HG02642 (cell line): Measurements from ENCODE around the gene ZFP1.
"Not testable (repeated sequence)": the region's sequence is repeated elsewhere in the genome, so short reads cannot be mapped to it uniquely, and the experiment has no call there.

Source experiments
- ATAC-seq: cut with Tn5 transposase; IDR thresholded peaks from one replicate; pipeline ENCODE4 v1.9.1; 2021; ENCODE audit warnings: mild to moderate bottlenecking; ENCODE audit not compliant: unreplicated experiment, poor library complexity

The ZFP1 gene

DNA sequence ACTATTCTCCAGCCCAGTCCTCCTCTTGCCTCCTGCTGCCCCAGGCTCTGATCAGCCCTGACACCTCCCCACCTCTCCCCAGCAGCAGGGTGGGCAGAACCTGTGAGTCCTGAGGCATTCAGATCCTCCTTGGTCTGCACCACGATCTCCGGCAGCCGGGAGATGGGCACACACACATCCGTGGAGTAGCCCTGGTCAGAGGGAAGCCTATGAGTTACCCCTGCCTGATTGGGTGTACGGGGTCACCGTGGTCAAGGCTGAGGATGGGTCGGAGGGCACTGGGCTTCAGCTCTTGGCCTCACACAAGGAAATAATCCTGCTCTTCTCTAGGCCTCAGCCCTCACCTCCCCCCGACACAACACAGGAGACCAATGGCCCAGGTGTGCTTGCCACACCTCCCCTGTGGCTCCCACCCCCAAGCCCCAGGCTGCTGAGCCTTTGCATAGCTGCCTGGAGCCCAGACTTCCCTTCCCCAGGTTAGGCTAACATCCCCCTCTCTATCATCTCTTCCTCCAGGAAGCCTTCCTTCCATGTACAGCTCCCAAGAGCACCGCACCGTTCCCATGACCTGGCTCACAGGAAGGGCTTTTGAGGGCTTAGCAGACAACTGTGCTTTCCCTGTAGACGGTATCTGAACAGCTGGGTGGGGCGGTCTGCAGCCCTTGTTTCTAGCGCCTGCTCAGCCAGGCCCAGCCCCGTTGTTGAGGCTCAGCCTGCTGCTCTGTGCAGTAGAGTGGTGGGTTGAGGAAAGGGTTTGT, 35.4 kb upstream of the ZFP1 start:
- ATAC-seq = no peak

GRCh38 chr16:75113541-75114121, 34.7 kb upstream of the ZFP1 start:
- no peak for ATAC-seq

- ATAC-seq = no peak
Observed at GRCh38 chr16:75114179-75114945, 34.0 kb upstream of the ZFP1 start.

- no peak for ATAC-seq
Observed at GRCh38 chr16:75114946-75115825, 33.1 kb upstream of the ZFP1 start.

DNA sequence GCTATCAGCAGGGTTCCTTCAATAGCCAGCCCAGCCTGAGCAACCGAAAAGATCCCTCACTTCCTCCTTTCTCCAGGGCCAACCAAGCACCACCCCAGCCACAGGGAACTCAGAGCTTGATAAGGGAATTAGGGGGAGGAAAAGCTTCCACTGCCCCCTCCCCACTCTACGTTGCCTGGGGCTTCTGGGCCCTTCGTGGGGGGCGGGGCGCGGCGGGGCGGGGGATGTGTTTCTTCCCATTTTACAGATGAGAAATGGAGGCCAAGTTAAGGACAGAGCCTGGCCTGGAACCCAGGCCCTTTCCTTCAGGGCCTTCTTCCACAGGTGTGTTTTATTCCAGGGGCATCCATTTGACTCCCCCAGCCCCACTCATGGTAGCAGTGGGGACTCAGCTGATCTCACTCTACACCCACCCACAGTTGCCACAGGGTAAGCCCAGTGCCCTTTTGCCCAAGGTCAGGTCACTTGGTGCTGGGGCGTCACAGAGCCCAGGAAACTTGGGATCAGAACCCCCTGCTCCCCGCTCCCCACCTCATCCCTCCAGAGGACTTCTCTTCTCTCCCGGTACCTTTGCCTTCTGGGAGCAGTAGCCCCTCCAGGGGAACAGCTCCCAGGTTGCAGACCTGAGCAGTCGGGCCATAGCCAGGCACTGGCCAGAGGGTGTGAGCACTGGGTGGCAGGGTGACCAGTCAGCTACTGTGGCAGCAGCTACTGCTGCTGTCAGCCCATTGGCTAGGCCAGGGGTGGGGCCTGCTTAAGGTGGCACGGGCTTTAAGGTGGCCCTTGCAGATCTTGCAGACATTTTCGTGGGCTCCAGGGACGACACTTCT, 32.0 kb upstream of the ZFP1 start, which contains the start of gene LDHD:
Gene LDHD (minus strand): TSS at position 700 of the 830 bp plus-strand sequence. CDS start 60 bp downstream, at position 640.
- peak; percentile 48 for ATAC-seq

- no peak for ATAC-seq
Observed at GRCh38 chr16:75116911-75117245, 31.4 kb upstream of the ZFP1 start.

DNA sequence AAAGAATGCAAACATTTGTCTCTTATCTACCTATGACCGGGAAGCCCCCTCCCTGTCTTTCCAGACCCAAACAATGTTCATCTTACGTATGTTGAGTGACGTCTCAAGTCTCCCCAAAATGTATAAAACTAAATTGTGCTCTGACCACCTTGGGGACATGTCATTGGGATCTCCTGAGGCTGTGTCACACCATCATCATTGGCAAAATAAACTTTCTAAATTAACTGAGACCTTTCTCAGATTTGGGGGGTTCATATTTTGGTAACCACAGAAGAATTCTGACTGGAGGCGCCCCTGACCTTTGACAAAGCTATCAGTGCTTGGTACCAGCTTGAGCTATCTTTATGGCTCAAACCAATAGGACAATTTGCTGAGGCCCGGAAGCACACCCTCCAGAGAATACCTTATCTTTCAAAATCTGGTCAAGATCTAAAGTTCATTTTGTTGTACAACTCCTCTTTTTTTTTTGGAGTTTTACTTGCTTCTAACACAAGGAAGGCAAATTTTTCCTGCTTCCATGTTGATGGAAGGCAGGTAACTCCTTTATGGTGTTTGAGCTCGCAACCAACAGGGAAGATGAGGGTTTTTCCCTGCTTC, 29.3 kb upstream of the ZFP1 start:
- no peak for ATAC-seq

- ATAC-seq = no peak
Observed at GRCh38 chr16:75120253-75120652, 28.1 kb upstream of the ZFP1 start.

- ATAC-seq = no peak
Observed at GRCh38 chr16:75121949-75122568, 26.3 kb upstream of the ZFP1 start.

GRCh38 chr16:75122609-75123008, 25.7 kb upstream of the ZFP1 start:
- ATAC-seq = no peak

DNA sequence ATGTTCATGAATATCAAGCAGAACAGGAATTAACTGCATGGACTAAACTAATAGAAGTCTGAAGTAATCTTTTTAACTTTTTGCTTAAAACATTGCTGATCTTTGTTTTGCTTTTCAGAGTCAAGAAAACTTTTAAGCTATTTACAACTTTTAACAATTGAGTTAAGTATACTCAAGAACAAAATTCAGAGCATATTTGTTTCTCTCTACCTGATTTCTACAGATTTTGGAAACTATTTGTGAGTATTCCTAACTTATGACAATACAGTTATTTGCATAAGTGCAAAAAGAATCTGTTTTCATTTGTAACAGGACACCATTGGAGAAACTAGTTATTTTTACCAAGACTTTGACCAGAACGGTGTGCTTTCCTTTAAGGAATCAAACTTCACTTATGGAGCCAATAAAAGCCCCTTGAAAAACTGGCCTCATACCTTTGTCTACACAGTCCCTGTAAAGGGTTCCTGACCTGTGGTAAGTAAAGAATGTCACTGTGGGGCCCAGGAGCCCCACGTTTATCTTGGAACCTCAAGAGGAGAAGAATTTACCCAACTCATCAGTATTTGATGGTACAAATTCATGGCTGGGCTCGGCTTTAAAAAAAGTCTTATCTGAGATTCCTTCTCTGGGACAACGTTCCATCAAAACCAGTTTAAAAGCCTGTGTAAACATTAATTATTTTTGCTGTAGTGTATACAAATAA, 20.5 kb upstream of the ZFP1 start:
- no peak for ATAC-seq

- ATAC-seq = not testable (repeated sequence)
Observed at GRCh38 chr16:75129421-75130149, 18.7 kb upstream of the ZFP1 start.

- no peak for ATAC-seq
Observed at GRCh38 chr16:75130150-75130771, 18.1 kb upstream of the ZFP1 start.

GRCh38 chr16:75131081-75131480, 17.2 kb upstream of the ZFP1 start:
- ATAC-seq = no peak

DNA sequence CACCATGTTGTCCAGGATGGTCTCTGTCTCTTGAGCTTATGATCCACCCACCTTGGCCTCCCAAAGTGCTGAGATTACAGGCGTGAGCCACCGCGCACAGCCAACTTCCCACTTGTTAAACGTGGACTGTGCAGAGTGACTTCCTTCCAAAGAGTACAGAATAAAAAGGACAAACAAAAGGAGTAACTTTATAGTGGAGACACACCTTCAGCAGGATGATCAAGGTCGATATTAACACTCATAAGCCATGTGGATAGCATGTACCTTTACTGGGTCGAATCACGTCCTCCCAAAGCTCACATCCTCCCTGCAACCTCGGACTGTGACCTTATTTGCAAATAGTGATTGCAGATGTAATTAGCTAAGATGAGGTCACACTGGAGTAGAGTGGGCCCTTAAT, 10.1 kb upstream of the ZFP1 start:
- ATAC-seq = no peak

- ATAC-seq = no peak
Observed at GRCh38 chr16:75138636-75139035, 9.7 kb upstream of the ZFP1 start.

DNA sequence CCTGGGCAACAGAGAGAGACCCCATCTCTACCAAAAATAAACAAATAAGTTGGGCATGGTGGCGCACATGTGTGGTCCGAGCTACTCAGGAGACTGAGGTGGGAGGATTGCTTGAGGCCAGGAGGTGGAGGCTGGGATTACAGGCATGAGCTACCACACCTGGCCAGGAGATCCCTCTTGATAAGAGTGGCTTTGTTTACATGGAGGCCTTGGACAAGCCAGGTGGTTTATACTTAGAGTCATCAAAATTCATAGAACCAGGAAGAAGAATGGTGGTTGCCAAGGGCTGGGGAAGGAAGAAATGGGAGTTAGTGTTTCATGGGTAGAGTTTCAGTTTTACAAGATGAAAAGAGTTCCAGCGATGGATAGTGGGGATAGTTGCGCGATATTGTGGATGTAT, 8.8 kb upstream of the ZFP1 start:
- ATAC-seq = no peak
